GM18867 (cell line): ENCODE results near the gene FKBP14.
"Not testable (repeated sequence)": the region's sequence is repeated elsewhere in the genome, so short reads cannot be mapped to it uniquely, and the experiment has no call there.

Experiments used
- ATAC-seq: cut with Tn5 transposase; IDR thresholded peaks from one replicate; pipeline ENCODE4 v1.9.1; 2021; ENCODE audit warnings: mild to moderate bottlenecking, moderate library complexity; ENCODE audit not compliant: unreplicated experiment

FKBP14 gene

GRCh38 chr7:29962035-29962434, 64.5 kb downstream of the FKBP14 start:
- no peak for ATAC-seq

- ATAC-seq: not testable (repeated sequence)
These were observed 64.9 kb downstream of the FKBP14 start for GRCh38 chr7:29961611-29962010.
